ENCODE data around the gene DLG4.

Gene DLG4

GRCh38 chr17:7229504-7229903, 9.9 kb upstream of the DLG4 start:
- no peak for DNase-seq (ENCODE audit: low read depth in 2 of 2)

DNA sequence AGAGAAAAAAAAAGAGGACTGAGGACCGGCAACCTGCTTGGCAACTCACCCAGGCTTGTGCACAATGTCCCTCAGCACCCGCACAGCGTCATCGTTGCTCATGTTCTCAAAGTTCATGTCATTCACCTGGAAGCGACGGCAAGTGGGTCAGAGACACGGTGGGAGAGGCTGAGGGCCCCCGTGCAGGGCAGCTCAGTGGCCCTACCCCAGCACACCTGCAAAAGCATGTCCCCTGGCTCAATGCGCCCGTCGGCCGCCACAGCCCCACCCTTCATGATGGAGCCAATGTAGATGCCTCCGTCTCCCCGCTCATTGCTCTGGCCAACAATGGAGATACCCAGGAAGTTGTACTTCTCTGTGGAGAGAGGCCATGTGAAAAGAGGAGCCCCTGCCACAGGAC, 9.3 kb upstream of the DLG4 start:
- no peak for DNase-seq (ENCODE audit: low read depth in 2 of 2)

DNA sequence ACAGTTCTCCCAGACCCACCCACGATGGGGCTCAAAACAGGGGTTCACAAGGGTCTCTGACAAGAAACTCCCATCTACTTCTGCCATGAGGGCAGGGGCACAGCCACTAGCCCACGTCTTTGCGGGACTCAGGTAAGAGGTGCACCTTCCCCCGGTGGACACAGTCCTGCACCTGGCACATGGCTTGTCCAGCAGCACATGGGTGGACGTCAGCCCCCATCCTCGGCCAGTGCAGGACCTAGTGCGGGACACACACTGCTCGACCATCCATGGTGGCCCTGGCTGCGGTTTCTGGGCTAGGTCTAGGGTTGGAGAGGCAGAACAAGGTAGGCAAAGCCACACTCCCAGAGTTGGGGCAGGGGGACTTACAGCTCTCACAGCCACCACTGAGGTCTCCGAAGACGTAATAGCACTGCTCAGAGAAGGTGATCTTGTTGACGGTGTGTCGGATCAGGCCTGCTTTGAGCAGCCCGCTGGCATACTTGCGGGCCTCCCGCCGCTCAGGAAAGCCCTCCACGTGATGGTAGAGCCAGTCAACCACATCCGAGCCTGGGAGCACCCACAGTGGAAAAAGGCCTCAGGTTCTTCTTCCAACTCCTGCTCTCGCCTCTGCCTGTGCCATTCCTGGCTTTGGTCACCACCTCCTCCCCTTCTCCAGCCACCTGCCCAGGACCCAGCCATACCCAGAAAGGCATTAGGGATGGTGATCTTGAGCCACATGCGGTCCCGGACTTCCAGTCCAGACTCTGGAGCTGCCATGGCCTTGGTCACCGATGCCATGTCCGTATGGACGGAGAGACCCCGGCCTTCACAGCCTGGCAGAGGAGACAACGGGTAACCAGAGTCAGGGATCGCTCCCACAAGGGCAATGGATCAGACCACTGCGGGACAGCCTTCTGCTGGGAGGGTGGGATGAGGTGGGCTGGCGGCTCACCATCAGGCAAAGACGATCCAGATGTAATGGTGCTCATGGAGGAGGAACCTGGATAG, 7.4 kb upstream of the DLG4 start:
- no peak for DNase-seq (ENCODE audit: low read depth in 2 of 2)

DNA sequence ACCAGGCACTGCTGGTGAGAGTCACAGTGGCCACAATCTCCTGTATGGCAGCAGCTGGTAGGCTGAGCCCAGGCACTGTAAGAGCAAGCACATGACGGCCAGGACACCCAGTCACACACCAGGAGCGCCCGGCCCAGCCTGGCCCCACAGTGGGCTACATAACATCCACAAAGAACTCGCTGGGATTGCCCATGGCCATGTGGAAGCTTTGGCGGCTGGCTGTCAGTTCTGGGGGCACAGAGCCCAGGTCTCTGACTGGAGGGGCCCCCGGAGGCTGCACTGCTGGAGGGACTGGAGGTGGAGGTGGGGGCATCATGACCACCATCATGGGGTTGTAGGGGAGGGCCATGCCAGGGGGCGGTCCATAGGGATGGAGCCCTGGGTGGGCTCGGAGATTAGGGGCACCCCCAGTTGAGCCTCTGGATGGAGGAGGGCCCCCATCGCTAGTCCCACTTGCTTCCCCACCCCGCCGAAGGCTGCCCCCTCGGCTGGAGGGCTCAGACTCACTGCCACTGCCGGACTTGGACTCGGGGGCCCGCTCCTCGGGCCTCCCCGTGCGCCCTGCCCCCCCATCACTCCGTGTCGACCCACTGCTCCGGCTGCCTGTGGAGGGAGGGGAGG, 6.2 kb upstream of the DLG4 start:
- DNase-seq (ENCODE audit: low read depth in 2 of 2) = no peak

DNA sequence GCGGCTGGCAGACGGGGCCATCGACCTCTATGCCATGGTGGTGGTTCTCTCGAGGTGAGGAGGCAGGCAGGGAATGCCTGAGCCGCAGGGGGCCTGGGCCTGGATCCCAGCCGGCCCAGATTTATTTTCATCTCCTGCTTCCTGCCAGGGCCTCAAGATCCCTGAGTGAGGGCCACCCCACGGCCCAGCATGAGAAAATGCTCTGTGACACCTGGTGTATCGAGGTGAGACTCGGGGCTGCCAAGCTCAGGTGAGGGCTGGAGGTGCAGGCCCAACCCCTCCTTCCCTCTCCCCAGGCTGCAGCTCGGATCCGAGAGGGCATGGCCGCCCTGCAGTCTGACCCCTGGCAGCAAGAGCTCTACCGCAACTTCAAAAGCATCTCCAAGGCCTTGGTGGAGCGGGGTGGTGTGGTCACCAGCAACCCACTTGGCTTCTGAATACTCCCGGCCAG, 5.0 kb upstream of the DLG4 start:
- no peak for DNase-seq (ENCODE audit: low read depth in 2 of 2)

DNA sequence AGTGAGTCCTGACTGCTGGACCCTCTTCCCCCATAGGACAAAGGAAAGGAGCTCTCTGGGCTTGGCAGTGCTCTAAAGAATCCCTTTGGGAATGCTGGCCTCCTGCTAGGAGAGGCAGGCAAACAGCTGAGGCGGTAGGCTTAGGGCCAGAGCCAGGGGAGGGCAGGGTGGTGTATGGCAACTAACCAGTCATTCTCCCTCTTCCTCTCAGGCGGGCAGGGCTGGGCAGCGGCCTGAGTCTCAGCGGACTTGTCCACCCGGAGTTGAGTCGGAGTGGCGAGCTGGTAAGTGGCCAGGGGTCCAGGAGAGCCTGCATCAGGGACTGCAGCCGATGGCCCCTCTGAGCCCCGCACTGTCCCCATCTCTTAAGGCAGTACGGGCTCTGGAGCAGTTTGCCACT, 4.5 kb upstream of the DLG4 start:
- DNase-seq (ENCODE audit: low read depth in 2 of 2) = no peak

DNA sequence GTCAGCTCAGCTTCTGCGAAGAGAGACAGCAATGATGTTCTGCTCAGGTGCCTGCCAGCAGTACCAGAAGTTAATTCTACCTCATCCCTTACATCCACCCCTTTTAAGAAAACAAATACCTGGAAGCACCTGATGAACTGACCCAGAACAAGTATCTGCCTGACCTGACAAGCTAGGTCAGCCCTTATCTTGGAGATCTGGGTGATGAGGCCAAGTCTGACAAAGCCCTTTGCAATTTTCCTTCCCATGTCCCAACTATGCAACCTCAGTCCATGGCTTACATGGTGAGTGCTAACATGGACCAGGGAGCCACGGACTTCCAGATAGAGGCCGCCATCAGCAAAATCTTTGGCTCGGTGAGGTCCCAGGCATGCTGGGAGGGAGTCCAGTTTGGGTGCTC, 3.7 kb upstream of the DLG4 start:
- no peak for DNase-seq (ENCODE audit: low read depth in 2 of 2)

DNA sequence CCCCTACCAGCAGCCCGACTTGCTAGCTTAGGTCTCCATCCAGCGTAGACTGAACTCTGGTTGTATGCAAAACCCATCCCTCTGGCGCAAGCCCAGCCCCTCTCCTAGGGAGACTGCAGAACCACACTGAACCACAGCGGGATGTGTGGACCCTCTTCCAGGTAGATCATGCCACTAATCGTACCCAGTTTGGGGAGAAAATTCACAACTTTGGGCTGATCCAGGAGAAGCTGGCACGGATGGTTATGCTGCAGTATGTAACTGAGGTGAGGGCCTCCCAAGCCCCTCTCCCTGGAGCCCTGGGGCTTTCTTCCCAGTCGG, 3.3 kb upstream of the DLG4 start:
- DNase-seq (ENCODE audit: low read depth in 2 of 2) = no peak

DNA sequence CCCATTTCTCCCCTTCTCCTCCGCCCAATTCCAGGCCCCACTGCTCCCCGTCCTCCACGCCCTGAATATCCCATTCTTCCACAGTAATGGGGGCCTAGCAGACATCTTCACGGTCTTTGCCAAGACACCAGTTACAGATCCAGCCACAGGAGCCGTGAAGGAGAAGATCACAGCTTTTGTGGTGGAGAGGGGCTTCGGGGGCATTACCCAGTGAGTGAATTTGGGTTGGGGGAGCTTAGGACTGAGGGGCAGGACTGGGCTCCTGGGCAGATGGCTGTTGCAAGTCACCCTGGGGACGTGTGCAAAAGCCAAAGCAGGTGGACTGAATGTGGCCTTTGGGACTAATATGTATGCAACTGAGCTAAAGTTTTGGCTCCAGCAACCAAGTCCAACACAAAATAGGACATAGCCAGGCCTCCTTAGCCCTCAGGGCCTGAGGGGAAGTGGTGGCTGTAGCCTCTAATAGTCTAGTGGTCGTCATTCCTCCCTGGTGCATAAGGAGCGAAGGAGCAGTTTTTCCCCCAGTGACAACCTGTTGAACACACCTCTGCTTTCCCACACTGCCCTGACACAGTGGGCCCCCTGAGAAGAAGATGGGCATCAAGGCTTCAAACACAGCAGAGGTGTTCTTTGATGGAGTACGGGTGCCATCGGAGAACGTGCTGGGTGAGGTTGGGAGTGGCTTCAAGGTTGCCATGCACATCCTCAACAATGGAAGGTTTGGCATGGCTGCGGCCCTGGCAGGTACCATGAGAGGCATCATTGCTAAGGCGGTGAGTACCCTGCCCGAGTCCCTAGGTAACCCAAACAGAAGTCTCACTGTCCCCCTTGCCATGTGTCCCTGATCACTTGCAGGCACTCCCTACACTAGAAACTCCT, 2.7 kb upstream of the DLG4 start:
- no peak for DNase-seq (ENCODE audit: low read depth in 2 of 2)

GRCh38 chr17:7221278-7222092, 1.8 kb upstream of the DLG4 start:
- DNase-seq (ENCODE audit: low read depth in 2 of 2) = no peak

GRCh38 chr17:7220593-7221277, 1.1 kb upstream of the DLG4 start:
- no peak for DNase-seq (ENCODE audit: low read depth in 2 of 2)

DNA sequence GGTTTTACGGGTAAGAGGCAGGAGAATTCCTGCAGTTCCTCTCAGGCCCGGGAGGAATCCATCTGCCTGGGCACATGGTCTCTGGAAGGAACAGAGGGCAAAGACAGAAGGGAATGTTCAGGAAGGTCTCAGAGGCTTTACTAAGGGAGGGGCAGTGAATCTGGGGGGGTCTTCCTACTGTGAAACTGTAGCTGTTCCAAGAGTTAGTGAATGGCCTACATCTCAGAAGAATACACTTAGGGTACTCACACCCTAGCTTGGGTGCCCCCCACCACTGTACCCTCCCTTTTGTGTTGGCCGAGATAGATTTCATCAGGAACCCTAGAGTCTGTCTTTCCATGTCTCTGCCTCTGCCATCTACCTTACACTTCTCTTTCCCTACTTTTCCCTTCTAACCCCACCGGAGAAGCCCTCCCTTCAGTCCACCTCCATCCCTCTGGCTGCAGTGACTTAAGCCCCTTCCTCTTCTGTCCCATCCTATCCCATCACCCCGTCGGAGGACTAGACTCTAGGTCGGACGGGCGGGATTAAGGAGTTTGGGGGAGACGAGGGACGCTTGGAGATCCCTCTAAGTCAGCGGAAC, 316 bp downstream of the DLG4 start:
- DNase-seq (ENCODE audit: low read depth in 2 of 2) = no peak

GRCh38 chr17:7218758-7219157, 878 bp downstream of the DLG4 start:
- no peak for DNase-seq (ENCODE audit: low read depth in 2 of 2)

- no peak for DNase-seq (ENCODE audit: low read depth in 2 of 2)
Observed at GRCh38 chr17:7218166-7218565, 1.5 kb downstream of the DLG4 start.

- no peak for DNase-seq (ENCODE audit: low read depth in 2 of 2)
Observed at GRCh38 chr17:7217113-7217987, 2.3 kb downstream of the DLG4 start.

DNA sequence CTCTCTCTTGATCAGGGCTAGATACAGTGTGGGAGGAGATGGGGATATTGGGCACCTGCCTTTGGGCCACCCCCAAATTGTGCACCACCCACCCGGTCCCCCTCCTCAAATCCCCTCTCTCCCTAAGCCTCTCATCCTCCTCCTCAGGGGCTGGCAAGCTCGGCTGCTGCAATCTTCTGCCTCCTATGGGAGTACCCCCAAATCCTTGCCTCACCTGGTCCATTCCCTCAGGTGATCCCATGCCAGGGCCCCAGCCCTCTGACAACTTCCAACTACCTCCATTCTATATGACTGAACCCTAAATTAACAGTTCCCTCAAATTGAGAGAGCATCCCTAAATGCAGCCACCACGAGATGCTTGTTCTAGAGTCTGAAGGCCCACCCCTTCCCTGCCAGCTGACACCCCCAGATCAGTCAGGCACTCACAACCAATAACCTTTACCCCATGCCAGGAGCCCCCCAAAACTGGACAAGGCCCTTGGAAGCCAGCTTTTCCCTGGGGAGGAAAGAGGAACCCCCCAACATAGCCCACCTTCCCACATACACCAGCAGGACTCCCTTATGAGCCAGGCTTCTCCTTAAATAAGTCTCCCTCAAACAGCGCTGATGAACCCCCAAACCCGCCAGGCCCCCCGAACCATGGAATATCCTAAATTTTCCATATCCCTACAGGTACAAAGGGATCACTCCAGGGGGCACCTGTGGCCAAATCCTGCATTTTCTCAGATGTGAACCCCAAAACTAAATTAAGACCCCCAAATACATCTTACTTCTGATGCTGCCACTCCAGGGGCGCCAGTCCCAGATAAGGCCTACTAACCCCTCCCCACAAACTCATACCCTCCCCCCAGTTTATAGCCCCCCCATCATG, 3.2 kb downstream of the DLG4 start:
- DNase-seq (ENCODE audit: low read depth in 2 of 2) = no peak

DNA sequence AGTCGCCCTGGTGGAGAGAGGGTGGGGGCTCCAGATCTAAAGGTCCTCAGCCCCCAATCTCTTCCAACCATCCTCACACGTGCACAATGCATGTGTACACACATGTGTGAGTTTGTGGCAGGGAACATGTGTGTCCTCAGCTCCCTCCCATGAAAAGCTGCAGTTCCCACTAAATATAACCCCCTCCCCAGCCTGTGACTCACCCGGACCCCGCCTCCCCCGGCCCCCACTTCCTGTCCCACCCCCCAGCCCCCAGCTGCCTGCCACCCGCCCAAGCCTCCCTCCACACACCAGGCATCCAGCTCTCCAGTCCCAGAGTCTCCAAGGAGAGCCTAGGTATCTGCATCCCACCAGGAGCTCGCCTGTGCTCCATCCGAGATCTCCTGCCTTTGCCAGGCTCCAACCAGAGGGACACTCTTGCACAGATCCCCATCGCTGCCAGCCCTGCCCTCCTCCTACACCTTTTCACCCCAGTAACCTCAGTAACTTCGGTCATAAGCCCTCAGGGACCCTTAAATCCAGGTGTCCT, 3.9 kb downstream of the DLG4 start:
- no peak for DNase-seq (ENCODE audit: low read depth in 2 of 2)

- no peak for DNase-seq (ENCODE audit: low read depth in 2 of 2)
Observed at GRCh38 chr17:7215136-7215638, 4.4 kb downstream of the DLG4 start.

Data from fibroblast of skin of left quadriceps (primary cell).